ENCODE measurements around the gene UFSP2. TPM values are rescaled to one million over a fixed set of nuclear protein-coding genes. Genes with fewer than 3 reads are reported as not detected.

The UFSP2 gene
- total RNA-seq, 2 donors from 2014 or later, result 29.3 to 35.9 TPM

DNA sequence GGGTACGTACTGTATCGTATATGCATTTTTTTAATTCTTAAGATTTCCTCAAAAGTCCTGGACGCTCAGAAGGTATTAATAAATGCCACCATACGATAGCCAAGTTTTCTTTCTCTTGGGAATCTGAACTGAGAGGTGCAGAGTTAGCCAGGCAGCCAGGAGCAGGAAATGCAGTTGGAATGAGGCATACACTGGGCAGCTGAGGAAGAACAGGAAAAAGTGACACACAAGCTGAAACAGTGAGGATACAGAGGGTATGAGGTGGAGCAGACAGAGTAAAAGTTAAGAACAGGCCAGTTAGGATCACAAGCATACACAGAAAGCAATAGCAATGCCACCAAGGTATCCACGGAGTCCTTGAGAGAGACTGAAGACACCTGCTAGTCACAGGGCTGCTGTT lies 13.4 kb downstream of the UFSP2 start:
- no peak for ATAC-seq (replicated peaks in 1 of 2)
- Mint-ChIP-seq H3K27me3 (ENCODE audit: low read depth) (no peaks in the 10 kb centered on the region), H3K9me3 (no peaks in the 10 kb centered on the region), H3K4me1 (ENCODE audit: low read depth) (no peaks in the 10 kb centered on the region), H3K27ac (no peak overlapping the region), H3K4me3 (no peak overlapping the region), H3K36me3 (ENCODE audit: insufficient read depth in 2 of 2) (peaks cover 5% of the 10 kb centered on the region in 2 donors)
- no peak for DNase-seq

GRCh38 chr4:185411849-185412248 lies 13.9 kb downstream of the UFSP2 start:
- Mint-ChIP-seq H3K27ac (no peak overlapping the region), H3K9me3 (no peaks in the 10 kb centered on the region), H3K36me3 (ENCODE audit: insufficient read depth in 2 of 2) (peaks cover 3 to 5% of the 10 kb centered on the region in 2 donors), H3K27me3 (ENCODE audit: low read depth) (no peaks in the 10 kb centered on the region), H3K4me3 (no peak overlapping the region), H3K4me1 (ENCODE audit: low read depth) (no peaks in the 10 kb centered on the region)
- ATAC-seq (replicated peaks in 1 of 2) (no peak), DNase-seq (no peak)

DNA sequence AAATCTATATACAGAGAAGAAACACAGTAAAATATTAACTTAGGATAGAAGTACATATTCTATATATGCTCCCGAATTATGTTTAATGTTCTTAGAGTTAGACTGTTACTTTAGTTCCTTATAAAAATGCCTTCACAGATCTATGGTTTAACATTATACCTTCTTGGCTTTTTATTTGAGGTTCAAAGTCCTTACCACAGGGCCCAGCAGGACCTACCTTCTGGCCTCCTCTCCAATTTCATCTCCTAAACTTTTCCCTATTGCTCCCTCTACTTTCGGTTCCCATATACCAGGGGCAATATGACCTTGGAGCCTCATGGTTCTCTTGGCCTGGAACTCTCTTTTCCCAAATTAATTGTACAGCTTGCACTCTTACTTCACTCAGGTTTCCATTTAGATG lies 17.3 kb downstream of the UFSP2 start:
- Mint-ChIP-seq H3K27ac (no peak overlapping the region), H3K27me3 (ENCODE audit: low read depth) (no peaks in the 10 kb centered on the region), H3K4me3 (no peak overlapping the region), H3K9me3 (no peaks in the 10 kb centered on the region), H3K36me3 (ENCODE audit: insufficient read depth in 2 of 2) (peaks cover 3 to 4% of the 10 kb centered on the region in 2 donors), H3K4me1 (ENCODE audit: low read depth) (peaks cover 9% of the 10 kb centered on the region)
- DNase-seq, result no peak
- ATAC-seq (replicated peaks in 1 of 2), result no peak

DNA sequence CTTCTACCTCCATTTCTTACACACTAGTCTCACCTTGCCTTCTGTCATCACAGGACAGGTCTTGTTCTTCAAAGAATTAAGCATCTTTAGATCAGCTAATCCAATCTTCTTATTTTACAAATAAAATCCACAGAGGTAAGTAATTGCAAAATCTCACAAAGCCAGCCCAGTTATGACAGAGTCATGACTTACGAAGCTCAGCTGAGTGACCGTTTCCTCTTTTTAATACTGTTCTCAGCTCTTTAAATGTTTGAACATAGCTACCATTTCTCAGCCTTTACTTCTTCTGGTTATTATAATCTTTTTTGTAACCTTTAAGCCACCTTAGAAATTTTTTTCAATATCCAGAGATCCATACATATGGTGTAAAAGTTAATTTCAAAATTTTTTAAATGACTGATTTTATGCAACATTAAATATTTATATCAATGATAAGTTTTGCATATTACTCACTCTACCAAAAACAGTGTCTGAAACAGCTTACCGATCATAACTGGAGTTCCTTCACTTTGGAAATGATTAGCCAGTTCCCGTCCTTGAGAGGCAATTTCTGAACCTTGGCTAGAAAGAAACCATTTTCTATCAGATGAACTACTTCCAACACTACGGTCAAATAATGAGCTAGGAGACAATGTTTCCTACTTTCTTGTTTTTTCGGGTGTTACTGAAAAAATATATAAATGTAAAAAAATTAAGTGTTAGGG lies 20.3 kb downstream of the UFSP2 start:
- Mint-ChIP-seq H3K4me1 (ENCODE audit: low read depth) (peaks cover 9% of the 10 kb centered on the region), H3K27me3 (ENCODE audit: low read depth) (no peaks in the 10 kb centered on the region), H3K36me3 (ENCODE audit: insufficient read depth in 2 of 2) (peaks cover 3 to 7% of the 10 kb centered on the region in 2 donors), H3K27ac (peak overlapping the region; percentile 72), H3K4me3 (no peak overlapping the region), H3K9me3 (no peaks in the 10 kb centered on the region)
- DNase-seq (no peak), ATAC-seq (replicated peaks in 1 of 2) (peak in 1 of 2 donors; percentile 44)

DNA sequence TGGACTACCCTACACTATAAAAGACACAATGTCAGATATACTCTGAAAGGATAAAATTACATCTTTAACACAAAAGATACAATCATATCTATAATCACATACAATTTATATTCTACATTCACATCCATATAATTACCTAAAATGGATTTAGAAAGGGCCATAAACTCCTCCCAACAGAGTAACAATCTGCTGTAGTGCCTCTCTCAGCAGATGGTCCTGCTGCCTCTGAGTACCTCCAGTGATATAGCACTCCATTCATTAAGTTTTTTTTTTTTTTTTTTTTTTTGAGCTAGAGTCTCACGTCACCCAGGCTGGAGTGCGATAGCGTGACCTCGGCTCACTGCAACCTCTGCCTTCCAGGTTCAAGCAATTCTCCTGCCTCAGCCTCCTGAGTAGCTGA lies 21.7 kb downstream of the UFSP2 start:
- peaks cover 0 to 12% of the 10 kb centered on the region in 2 donors for H3K36me3 Mint-ChIP-seq (ENCODE audit: insufficient read depth in 2 of 2)
- ATAC-seq (replicated peaks in 1 of 2), result no peak
- peaks cover 9% of the 10 kb centered on the region for H3K4me1 Mint-ChIP-seq (ENCODE audit: low read depth)

GRCh38 chr4:185399466-185399865 lies 26.3 kb downstream of the UFSP2 start:
- H3K9me3 Mint-ChIP-seq, result no peaks in the 10 kb centered on the region
- H3K27me3 Mint-ChIP-seq (ENCODE audit: low read depth), result no peaks in the 10 kb centered on the region
- DNase-seq (no peak), ATAC-seq (replicated peaks in 1 of 2) (no peak)
- peaks cover 2 to 12% of the 10 kb centered on the region in 2 donors for H3K36me3 Mint-ChIP-seq (ENCODE audit: insufficient read depth in 2 of 2)
- peaks cover 23% of the 10 kb centered on the region for H3K4me1 Mint-ChIP-seq (ENCODE audit: low read depth)
- peak overlapping the region; percentile 39 for H3K27ac Mint-ChIP-seq
- H3K4me3 Mint-ChIP-seq, result peak overlapping the region in 1 of 2 donors; percentile 45

More for the DNA sequence above, 21.7 kb downstream of the UFSP2 start:
- no peak for DNase-seq
- no peak overlapping the region for H3K27ac Mint-ChIP-seq
- H3K9me3 Mint-ChIP-seq, result no peaks in the 10 kb centered on the region
- H3K27me3 Mint-ChIP-seq (ENCODE audit: low read depth), result no peaks in the 10 kb centered on the region
- H3K4me3 Mint-ChIP-seq, result no peak overlapping the region

GRCh38 chr4:185398618-185399017 lies 27.1 kb downstream of the UFSP2 start:
- no peaks in the 10 kb centered on the region for H3K9me3 Mint-ChIP-seq
- DNase-seq (no peak), ATAC-seq (replicated peaks in 1 of 2) (no peak)
- H3K4me1 Mint-ChIP-seq (ENCODE audit: low read depth), result peaks cover 32% of the 10 kb centered on the region
- H3K27ac Mint-ChIP-seq, result no peak overlapping the region
- peak overlapping the region in 1 of 2 donors; percentile 45 for H3K4me3 Mint-ChIP-seq
- peaks cover 2 to 11% of the 10 kb centered on the region in 2 donors for H3K36me3 Mint-ChIP-seq (ENCODE audit: insufficient read depth in 2 of 2)
- H3K27me3 Mint-ChIP-seq (ENCODE audit: low read depth), result no peaks in the 10 kb centered on the region

- no peaks in the 10 kb centered on the region for H3K9me3 Mint-ChIP-seq
- no peaks in the 10 kb centered on the region for H3K27me3 Mint-ChIP-seq (ENCODE audit: low read depth)
- ATAC-seq (replicated peaks in 1 of 2), result no peak
- peaks cover 35% of the 10 kb centered on the region for H3K4me1 Mint-ChIP-seq (ENCODE audit: low read depth)
- peak within 1 kb of the TSS; percentile 99 for H3K27ac Mint-ChIP-seq
- H3K36me3 Mint-ChIP-seq (ENCODE audit: insufficient read depth in 2 of 2), result peaks cover 2 to 10% of the 10 kb centered on the region in 2 donors
- H3K4me3 Mint-ChIP-seq, result peak within 1 kb of the TSS; percentile 88 to 99
- DNase-seq, result no peak
Measured at GRCh38 chr4:185396724-185397385, 28.9 kb downstream of the UFSP2 start, which contains the start of gene ANKRD37. TSS of gene ANKRD37 (plus strand) at chr4:185396841. CDS start at chr4:185396924, 83 bp downstream.

DNA sequence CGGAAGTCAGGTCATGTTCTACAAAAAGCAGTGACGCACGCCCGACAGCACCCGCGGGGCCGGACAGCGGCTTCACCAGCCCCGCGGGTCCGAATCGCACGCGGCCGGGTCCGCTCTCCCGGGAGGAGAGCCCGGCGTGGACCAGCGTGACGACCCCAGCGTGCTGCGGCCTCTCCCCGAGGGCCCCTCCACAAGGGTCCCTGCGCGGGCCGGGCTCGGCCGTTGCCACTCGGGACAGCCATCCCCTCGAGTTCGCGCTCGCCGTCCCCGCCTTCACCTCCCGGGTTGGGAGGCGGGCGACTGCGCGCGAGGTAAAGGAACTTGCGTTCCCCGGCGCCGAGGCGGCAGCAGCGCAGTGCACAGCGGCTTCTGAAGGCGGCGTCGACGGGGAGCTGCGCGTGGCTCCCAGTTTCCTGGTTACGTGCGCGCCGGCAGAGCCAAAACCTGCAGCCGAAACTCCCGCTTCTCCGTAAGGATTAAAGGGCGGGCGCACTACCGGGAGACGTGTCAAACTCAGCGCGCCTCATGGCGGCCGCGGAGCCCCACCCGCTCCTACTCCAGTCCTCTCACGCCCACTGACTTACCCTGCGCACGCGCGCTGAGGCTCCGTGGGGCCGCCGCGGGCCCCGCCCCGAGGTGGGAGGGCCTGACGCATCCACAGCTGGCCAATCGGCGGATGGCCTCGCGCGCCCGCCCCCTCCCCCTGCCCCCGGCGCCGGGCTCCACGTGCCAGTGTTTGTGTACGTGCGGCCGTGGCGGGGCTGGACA lies 29.6 kb downstream of the UFSP2 start:
- peaks cover 2 to 8% of the 10 kb centered on the region in 2 donors for H3K36me3 Mint-ChIP-seq (ENCODE audit: insufficient read depth in 2 of 2)
- H3K4me1 Mint-ChIP-seq (ENCODE audit: low read depth), result peaks cover 35% of the 10 kb centered on the region

DNA sequence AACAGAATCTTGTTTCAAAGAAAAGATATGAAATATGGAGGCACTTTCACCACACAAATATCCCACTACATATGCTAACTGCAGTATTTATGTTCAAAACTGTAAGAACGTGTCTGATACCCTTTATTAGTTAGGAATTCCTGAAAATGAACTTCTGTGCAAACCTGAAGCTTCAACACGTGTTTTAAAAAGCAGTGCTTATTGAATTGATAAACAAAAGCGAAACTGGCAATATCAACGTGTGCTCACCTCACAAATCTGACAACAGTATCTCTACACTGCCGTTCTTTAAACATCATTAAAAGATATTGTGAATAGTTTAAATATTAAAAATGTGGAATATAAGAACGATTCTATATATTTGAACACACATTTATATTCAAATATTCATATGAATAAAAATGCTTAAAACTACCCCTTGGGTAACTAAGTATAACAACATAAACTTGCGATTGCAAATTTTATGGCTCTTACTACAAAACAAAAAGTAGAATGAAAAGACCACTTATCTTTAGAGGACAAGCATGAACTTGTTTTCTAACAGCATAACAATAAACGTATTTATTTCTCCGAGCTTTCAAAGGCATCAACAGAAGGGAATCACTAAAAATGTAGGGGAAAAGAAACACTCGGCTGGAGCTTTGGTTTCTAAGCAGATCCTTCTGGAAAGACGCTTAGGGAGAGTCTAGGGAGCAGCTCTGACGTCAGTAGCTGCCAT lies 30.4 kb downstream of the UFSP2 start, which contains the start of gene LRP2BP:
TSS of gene LRP2BP (minus strand) at position 687 of the 718 bp plus-strand sequence. CDS start 17,738 bp downstream, outside the sequence.
- ATAC-seq (replicated peaks in 1 of 2), result no peak

More for the DNA sequence above, 29.6 kb downstream of the UFSP2 start:
- Mint-ChIP-seq H3K9me3 (no peaks in the 10 kb centered on the region), H3K4me3 (peak overlapping the region; percentile 88 to 99), H3K27ac (peak overlapping the region; percentile 99), H3K27me3 (ENCODE audit: low read depth) (no peaks in the 10 kb centered on the region)
- ATAC-seq (replicated peaks in 1 of 2) (peak; percentile 87 to 92), DNase-seq (peak; percentile 96 to 99)

GRCh38 chr4:185394568-185395237 lies 31.1 kb downstream of the UFSP2 start:
- H3K27ac Mint-ChIP-seq, result peak overlapping the region; percentile 99
- H3K4me1 Mint-ChIP-seq (ENCODE audit: low read depth), result peaks cover 35% of the 10 kb centered on the region
- ATAC-seq (replicated peaks in 1 of 2) (peak; percentile 13 to 35), DNase-seq (peak in 1 of 2 donors; percentile 11)
- no peaks in the 10 kb centered on the region for H3K27me3 Mint-ChIP-seq (ENCODE audit: low read depth)
- H3K9me3 Mint-ChIP-seq, result no peaks in the 10 kb centered on the region
- H3K36me3 Mint-ChIP-seq (ENCODE audit: insufficient read depth in 2 of 2), result peaks cover 2 to 3% of the 10 kb centered on the region in 2 donors
- H3K4me3 Mint-ChIP-seq, result peak overlapping the region; percentile 88 to 99

More for the DNA sequence above, 30.4 kb downstream of the UFSP2 start, which contains the start of gene LRP2BP:
- H3K27me3 Mint-ChIP-seq (ENCODE audit: low read depth), result no peaks in the 10 kb centered on the region
- peaks cover 35% of the 10 kb centered on the region for H3K4me1 Mint-ChIP-seq (ENCODE audit: low read depth)
- H3K36me3 Mint-ChIP-seq (ENCODE audit: insufficient read depth in 2 of 2), result peaks cover 2 to 7% of the 10 kb centered on the region in 2 donors
- peak within 1 kb of the TSS; percentile 88 to 99 for H3K4me3 Mint-ChIP-seq
- no peak for DNase-seq
- no peaks in the 10 kb centered on the region for H3K9me3 Mint-ChIP-seq
- H3K27ac Mint-ChIP-seq, result peak within 1 kb of the TSS; percentile 99

GRCh38 chr4:185392156-185392555 lies 33.6 kb downstream of the UFSP2 start:
- H3K9me3 Mint-ChIP-seq, result no peaks in the 10 kb centered on the region
- H3K27me3 Mint-ChIP-seq (ENCODE audit: low read depth), result no peaks in the 10 kb centered on the region
- ATAC-seq (replicated peaks in 1 of 2) (no peak), DNase-seq (no peak)
- H3K4me1 Mint-ChIP-seq (ENCODE audit: low read depth), result peaks cover 23% of the 10 kb centered on the region
- H3K36me3 Mint-ChIP-seq (ENCODE audit: insufficient read depth in 2 of 2), result peaks cover 0 to 2% of the 10 kb centered on the region in 2 donors
- no peak overlapping the region for H3K27ac Mint-ChIP-seq
- H3K4me3 Mint-ChIP-seq, result no peak overlapping the region
